Karpas-422 (cell line): ENCODE results near the gene MMP7. TPM values are rescaled to one million over a fixed set of nuclear protein-coding genes. Genes with fewer than 3 reads are reported as not detected.
A peak's percentile ranks its signal among the peaks of the same experiment; 100 is the strongest.

Experiments used
- DNase-seq: peaks from one replicate; pipeline ENCODE4 v3.0.0-alpha.2; 2015
- H2AFZ ChIP-seq: fragments of 200-600 bp; sonication (generic); 2 replicates; pipeline ENCODE4 v1.6.1; 2014; ENCODE audit warnings: antibody characterized with exemption, low read length, mixed read lengths
- H3K27ac ChIP-seq: fragments of 200-600 bp; sonication (generic); 2 replicates; pipeline ENCODE4 v1.5.1; 2014; ENCODE audit warnings: mild to moderate bottlenecking, low read length, moderate library complexity
- H3K27me3 ChIP-seq: fragments of 200-600 bp; sonication (generic); 2 replicates; pipeline ENCODE4 v1.6.1; 2014; ENCODE audit warnings: low read length, mixed read lengths
- H3K36me3 ChIP-seq: fragments of 200-600 bp; sonication (generic); 2 replicates; pipeline ENCODE4 v1.6.1; 2014; ENCODE audit warnings: low read length, mixed read lengths; ENCODE audit not compliant: insufficient read depth
- H3K4me1 ChIP-seq: fragments of 200-600 bp; sonication (generic); 2 replicates; pipeline ENCODE4 v1.6.1; 2014; ENCODE audit warnings: mild to moderate bottlenecking, low read length, mixed read lengths
- H3K4me2 ChIP-seq: fragments of 200-600 bp; sonication (generic); 2 replicates; pipeline ENCODE4 v1.6.1; 2014; ENCODE audit warnings: low read length, low read depth, mild to moderate bottlenecking; ENCODE audit not compliant: poor library complexity, severe bottlenecking
- H3K4me3 ChIP-seq: fragments of 200-600 bp; sonication (generic); 2 replicates; pipeline ENCODE4 v1.5.1; 2014; ENCODE audit warnings: mild to moderate bottlenecking, antibody characterized with exemption, low read length, mixed read lengths
- H3K79me2 ChIP-seq: fragments of 200-600 bp; sonication (generic); 2 replicates; pipeline ENCODE4 v1.6.1; 2014; ENCODE audit warnings: mild to moderate bottlenecking, low read length, mixed read lengths
- H3K9ac ChIP-seq: fragments of 200-600 bp; sonication (generic); 2 replicates; pipeline ENCODE4 v1.6.0; 2014; ENCODE audit warnings: low read length
- H3K9me2 ChIP-seq: fragments of 200-600 bp; sonication (generic), shearing (Covaris generic); replicated peaks from 2 replicates; pipeline ENCODE4 v1.6.0; 2014; ENCODE audit warnings: mild to moderate bottlenecking, low read length, moderate library complexity; ENCODE audit not compliant: insufficient read depth
- H3K9me3 ChIP-seq: fragments of 300-700, 200-600 bp; sonication (generic); 2 replicates; pipeline ENCODE4 v1.6.1; 2014; ENCODE audit warnings: low read length, mixed read lengths
- H4K20me1 ChIP-seq: fragments of 200-600 bp; sonication (generic); 2 replicates; pipeline ENCODE4 v1.6.1; 2014; ENCODE audit warnings: mild to moderate bottlenecking, antibody characterized with exemption, low read length, low read depth; ENCODE audit not compliant: insufficient read depth
- total RNA-seq: library from RNA; depleted of rRNA; stranded (reverse); fragments of >200 nt; shearing (Covaris generic); gene quantifications from 2 replicates; pipeline ENCODE4 v1.2.3, GENCODE V29; 2014; ENCODE audit warnings: low replicate concordance; rRNA removed

The MMP7 gene, protein sequence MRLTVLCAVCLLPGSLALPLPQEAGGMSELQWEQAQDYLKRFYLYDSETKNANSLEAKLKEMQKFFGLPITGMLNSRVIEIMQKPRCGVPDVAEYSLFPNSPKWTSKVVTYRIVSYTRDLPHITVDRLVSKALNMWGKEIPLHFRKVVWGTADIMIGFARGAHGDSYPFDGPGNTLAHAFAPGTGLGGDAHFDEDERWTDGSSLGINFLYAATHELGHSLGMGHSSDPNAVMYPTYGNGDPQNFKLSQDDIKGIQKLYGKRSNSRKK
- total RNA-seq, result 0.34 TPM in 1 of 2 replicates, not detected in the other

DNA sequence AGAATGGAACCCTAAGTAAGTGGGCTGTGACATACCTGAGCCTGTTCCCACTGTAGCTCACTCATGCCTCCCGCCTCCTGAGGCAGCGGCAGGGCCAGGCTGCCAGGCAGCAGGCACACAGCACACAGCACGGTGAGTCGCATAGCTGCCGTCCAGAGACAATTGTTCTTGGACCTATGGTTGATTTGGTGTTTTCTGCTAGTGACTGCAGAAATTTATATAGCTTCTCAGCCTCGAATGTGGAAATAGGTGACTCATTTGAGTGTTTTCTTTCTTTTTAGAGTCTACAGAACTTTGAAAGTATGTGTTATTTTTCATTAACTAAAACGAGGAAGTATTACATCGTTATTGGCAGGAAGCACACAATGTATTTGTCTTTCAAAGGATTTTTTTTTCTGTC is at the start of gene MMP7:
Gene MMP7, minus strand, starts transcription at position 190 of the 400 bp plus-strand sequence. Its CDS starts 47 bp downstream, at position 143.
- H3K4me3 ChIP-seq, result no peak within 1 kb of the TSS
- no peaks in the 10 kb centered on the region for H3K79me2 ChIP-seq
- no peaks in the 10 kb centered on the region for H3K9me2 ChIP-seq
- H3K27me3 ChIP-seq, result no peaks in the 10 kb centered on the region
- H3K27ac ChIP-seq, result no peak within 1 kb of the TSS
- no peak for DNase-seq
- H3K4me2 ChIP-seq, result no peak within 1 kb of the TSS
- no peak within 1 kb of the TSS for H2AFZ ChIP-seq
- no peaks in the 10 kb centered on the region for H3K9me3 ChIP-seq
- H3K9ac ChIP-seq, result no peak within 1 kb of the TSS
- no peaks in the 10 kb centered on the region for H3K36me3 ChIP-seq
- no peaks in the 10 kb centered on the region for H4K20me1 ChIP-seq
- H3K4me1 ChIP-seq, result no peaks in the 10 kb centered on the region

DNA sequence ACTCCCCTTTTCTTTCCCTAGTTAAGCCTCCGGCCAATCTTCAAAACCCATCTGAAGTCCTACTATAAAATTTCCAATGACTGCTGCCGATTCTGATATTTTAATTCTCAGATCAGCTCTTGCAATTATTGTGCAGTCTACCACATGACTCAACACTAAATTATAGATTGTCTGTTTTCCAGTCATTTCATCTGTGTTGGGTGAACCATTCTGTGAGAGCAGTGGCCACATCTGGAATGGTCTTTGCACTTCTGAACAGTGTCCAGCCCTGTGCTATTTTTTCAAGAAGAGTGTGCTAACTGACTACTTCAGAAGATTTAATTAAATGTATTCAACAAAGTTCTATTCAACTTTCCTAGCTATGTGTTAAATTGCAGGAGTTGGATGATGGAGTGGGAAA is 47.2 kb upstream of the MMP7 start:
- H3K27me3 ChIP-seq, result no peaks in the 10 kb centered on the region
- H4K20me1 ChIP-seq, result no peaks in the 10 kb centered on the region
- H3K36me3 ChIP-seq, result no peaks in the 10 kb centered on the region
- H3K9ac ChIP-seq, result no peak overlapping the region
- H3K9me2 ChIP-seq, result no peaks in the 10 kb centered on the region; the same call in 1 of the 2 replicates
- no peak overlapping the region for H2AFZ ChIP-seq
- H3K4me2 ChIP-seq, result no peak overlapping the region
- no peaks in the 10 kb centered on the region for H3K9me3 ChIP-seq
- H3K4me3 ChIP-seq, result no peak overlapping the region
- H3K79me2 ChIP-seq, result no peaks in the 10 kb centered on the region
- H3K4me1 ChIP-seq, result no peaks in the 10 kb centered on the region
- no peak overlapping the region for H3K27ac ChIP-seq
- no peak for DNase-seq

DNA sequence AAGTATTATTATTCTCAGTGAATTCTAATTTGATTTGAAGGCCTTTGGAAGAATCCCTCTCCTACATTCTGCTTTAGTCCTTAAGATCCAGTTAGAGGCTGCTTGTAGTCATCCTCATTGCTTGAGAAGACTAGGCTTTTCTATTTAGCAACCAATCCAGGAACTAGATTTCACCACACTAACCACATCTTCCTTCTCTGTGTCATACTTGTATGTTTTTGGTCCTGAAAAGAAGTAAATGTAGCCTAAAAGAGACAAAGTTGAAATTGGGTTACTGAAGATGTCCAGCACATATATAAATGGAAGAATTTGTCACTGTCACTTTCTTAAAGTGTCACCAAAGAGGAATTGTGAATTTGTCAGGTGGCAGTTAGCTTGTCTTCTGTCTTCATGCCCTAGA is 46.6 kb upstream of the MMP7 start:
- no peaks in the 10 kb centered on the region for H3K36me3 ChIP-seq
- H3K4me2 ChIP-seq, result no peak overlapping the region
- H3K9me3 ChIP-seq, result no peaks in the 10 kb centered on the region
- no peaks in the 10 kb centered on the region for H3K27me3 ChIP-seq
- no peaks in the 10 kb centered on the region for H3K4me1 ChIP-seq
- no peaks in the 10 kb centered on the region for H4K20me1 ChIP-seq
- H3K27ac ChIP-seq, result no peak overlapping the region
- H3K79me2 ChIP-seq, result no peaks in the 10 kb centered on the region
- no peak overlapping the region for H2AFZ ChIP-seq
- no peak overlapping the region for H3K4me3 ChIP-seq
- DNase-seq, result no peak
- no peaks in the 10 kb centered on the region; the same call in 1 of the 2 replicates for H3K9me2 ChIP-seq
- H3K9ac ChIP-seq, result no peak overlapping the region

DNA sequence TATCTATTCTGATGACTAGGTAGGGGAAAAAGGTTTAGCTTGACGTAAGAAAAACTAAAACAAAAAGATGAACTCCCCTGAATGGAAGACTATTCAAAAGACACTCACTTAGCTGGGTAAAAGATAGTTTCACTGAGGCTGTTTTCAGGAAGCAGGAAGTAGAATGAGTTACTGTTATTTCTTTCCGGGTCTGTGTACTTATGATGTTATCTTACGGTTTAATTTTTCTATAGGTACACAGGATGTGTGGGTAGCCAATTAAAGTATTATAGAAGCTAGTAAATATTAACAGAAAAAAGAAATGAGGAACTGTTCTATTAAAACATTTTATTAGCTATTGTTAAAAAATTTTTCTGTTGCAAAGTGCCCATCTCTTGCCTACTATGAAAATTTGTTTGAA is 45.8 kb upstream of the MMP7 start:
- Histone ChIP-seq H3K36me3 (no peaks in the 10 kb centered on the region), H3K9me2 (no peaks in the 10 kb centered on the region; the same call in 1 of the 2 replicates), H3K9ac (no peak overlapping the region), H2AFZ (peak overlapping the region; percentile 7; the same call in 1 of the 2 replicates), H3K9me3 (no peaks in the 10 kb centered on the region), H3K4me1 (no peaks in the 10 kb centered on the region), H3K4me2 (no peak overlapping the region), H3K4me3 (no peak overlapping the region), H3K27ac (no peak overlapping the region), H3K79me2 (no peaks in the 10 kb centered on the region), H4K20me1 (no peaks in the 10 kb centered on the region), H3K27me3 (no peaks in the 10 kb centered on the region)
- DNase-seq, result no peak

DNA sequence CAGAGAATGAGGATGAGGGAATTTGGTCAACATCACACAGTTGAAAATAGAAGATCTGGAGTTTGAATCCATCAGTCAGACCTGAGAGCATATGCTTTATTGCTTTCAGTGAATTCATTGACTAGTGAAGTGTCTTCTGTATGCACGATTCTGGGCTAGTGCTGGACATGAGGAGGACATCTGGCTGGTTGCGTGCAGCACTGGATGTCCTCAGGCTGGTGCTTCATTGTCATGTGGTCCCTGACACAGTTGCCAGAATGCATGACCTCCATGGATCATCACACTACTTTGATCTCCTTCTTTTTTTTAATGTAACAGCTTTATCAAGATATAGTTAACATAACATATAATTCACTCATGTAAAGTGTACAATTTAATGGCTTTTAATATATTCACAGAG is 44.5 kb upstream of the MMP7 start:
- Histone ChIP-seq H4K20me1 (no peaks in the 10 kb centered on the region), H3K4me3 (no peak overlapping the region), H3K27ac (no peak overlapping the region), H3K79me2 (no peaks in the 10 kb centered on the region), H3K9me3 (no peaks in the 10 kb centered on the region), H3K4me1 (no peaks in the 10 kb centered on the region), H3K4me2 (no peak overlapping the region), H3K27me3 (no peaks in the 10 kb centered on the region), H2AFZ (no peak overlapping the region), H3K36me3 (no peaks in the 10 kb centered on the region), H3K9ac (no peak overlapping the region), H3K9me2 (no peaks in the 10 kb centered on the region; the same call in 1 of the 2 replicates)
- DNase-seq, result no peak

DNA sequence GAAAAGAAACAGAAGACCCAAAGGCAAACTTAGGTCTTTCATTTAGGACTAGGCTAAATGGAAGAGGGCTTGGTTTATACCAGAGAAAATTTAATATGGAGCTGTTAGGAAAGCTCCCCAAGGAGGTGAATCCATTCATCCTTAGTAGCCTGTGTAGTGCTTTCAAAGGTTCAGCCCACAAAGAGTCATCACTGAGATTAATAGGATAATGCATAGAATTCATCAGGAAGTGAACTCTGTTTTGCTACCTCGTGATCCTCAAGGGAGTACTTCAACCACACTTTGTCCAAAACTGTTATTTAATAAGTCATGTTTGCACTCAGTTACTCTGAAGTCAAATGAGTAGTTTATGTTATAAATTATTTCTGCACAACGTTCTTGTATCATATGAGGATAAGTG is 43.3 kb upstream of the MMP7 start:
- H3K36me3 ChIP-seq, result no peaks in the 10 kb centered on the region
- no peaks in the 10 kb centered on the region; the same call in 1 of the 2 replicates for H3K9me2 ChIP-seq
- H3K4me3 ChIP-seq, result no peak overlapping the region
- no peaks in the 10 kb centered on the region for H3K4me1 ChIP-seq
- no peak for DNase-seq
- no peak overlapping the region for H3K27ac ChIP-seq
- H3K4me2 ChIP-seq, result no peak overlapping the region
- no peaks in the 10 kb centered on the region for H3K79me2 ChIP-seq
- H3K27me3 ChIP-seq, result no peaks in the 10 kb centered on the region
- H3K9me3 ChIP-seq, result no peaks in the 10 kb centered on the region
- no peak overlapping the region for H2AFZ ChIP-seq
- H4K20me1 ChIP-seq, result no peaks in the 10 kb centered on the region
- no peak overlapping the region for H3K9ac ChIP-seq

DNA sequence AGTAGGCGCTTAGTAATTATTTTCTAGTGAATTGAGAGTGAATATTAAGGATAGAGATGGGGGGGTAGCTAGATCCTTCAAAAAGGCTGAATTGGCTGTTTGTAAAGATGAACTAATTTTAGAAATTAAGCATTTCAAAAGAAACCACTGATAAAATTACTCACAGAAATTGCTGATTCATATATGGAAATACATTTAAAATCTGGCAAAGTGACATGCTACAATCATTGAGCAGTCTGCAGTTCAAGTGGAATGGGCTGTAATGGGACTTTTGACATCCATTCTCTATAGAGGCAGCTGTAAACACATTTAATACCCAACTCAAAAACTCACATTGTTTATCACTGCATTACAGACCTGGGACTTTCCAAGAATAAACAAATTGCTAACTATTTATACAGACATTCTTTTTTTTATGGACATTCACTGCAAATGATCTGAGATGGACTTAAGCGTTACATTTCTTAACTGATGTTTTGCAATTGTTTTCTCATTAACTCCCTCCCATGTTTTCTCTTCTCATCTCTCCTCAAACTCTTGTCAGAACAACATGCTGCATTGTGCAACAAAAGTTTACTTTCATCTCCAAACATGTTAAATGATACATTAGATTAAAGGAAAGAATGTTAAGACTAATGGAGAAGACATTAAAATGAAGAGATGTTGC is 42.1 kb upstream of the MMP7 start:
- no peak for DNase-seq
- Histone ChIP-seq H3K9me3 (no peaks in the 10 kb centered on the region), H3K4me3 (no peak overlapping the region), H3K4me1 (no peaks in the 10 kb centered on the region), H3K27ac (no peak overlapping the region), H4K20me1 (no peaks in the 10 kb centered on the region), H3K4me2 (no peak overlapping the region), H2AFZ (no peak overlapping the region), H3K36me3 (no peaks in the 10 kb centered on the region), H3K79me2 (no peaks in the 10 kb centered on the region), H3K9ac (no peak overlapping the region), H3K9me2 (no peaks in the 10 kb centered on the region; the same call in 1 of the 2 replicates), H3K27me3 (no peaks in the 10 kb centered on the region)

DNA sequence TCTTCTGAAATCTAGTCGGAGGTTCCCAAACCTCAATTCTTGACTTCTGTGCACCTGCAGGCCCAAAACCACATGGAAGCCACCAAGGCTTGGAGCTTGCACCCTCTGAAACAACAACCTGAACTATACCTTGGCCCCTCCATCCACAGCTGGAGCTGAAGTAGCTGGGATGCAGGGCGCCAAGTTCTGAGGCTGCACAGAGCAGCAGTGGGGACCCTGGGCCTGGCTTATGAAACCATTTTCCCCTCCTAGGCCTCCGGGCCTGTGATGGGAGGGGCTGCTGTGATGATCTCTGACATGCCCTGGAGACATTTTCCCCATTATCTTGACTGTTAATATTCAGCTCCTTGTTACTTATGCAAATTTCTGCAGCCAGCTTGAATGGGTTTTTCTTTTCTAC is 38.3 kb upstream of the MMP7 start:
- Histone ChIP-seq H3K9me3 (0 out of 2 replicates have a peak, but pooled peaks cover 2% of the 10 kb centered on the region), H2AFZ (no peak overlapping the region), H3K4me3 (no peak overlapping the region), H3K36me3 (no peaks in the 10 kb centered on the region), H3K9ac (no peak overlapping the region), H3K4me2 (no peak overlapping the region), H3K9me2 (no peaks in the 10 kb centered on the region), H4K20me1 (no peaks in the 10 kb centered on the region), H3K79me2 (no peaks in the 10 kb centered on the region), H3K27me3 (no peaks in the 10 kb centered on the region), H3K27ac (no peak overlapping the region), H3K4me1 (no peaks in the 10 kb centered on the region)
- DNase-seq, result no peak
